GM12801 (cell line): ENCODE measurements around the gene TRMT1L.

ENCODE experiments used
- TF ChIP-seq, protein P1 (sequence below): IDR thresholded peaks from one replicate; pipeline ENCODE4 v1.5.1; 2011; ENCODE audit warnings: control low read depth; ENCODE audit not compliant: insufficient read length; ENCODE audit errors: extremely low read depth

TRMT1L gene

GRCh38 chr1:185158800-185159199, 2.0 kb upstream of the TRMT1L start:
- TF ChIP-seq, protein P1, sequence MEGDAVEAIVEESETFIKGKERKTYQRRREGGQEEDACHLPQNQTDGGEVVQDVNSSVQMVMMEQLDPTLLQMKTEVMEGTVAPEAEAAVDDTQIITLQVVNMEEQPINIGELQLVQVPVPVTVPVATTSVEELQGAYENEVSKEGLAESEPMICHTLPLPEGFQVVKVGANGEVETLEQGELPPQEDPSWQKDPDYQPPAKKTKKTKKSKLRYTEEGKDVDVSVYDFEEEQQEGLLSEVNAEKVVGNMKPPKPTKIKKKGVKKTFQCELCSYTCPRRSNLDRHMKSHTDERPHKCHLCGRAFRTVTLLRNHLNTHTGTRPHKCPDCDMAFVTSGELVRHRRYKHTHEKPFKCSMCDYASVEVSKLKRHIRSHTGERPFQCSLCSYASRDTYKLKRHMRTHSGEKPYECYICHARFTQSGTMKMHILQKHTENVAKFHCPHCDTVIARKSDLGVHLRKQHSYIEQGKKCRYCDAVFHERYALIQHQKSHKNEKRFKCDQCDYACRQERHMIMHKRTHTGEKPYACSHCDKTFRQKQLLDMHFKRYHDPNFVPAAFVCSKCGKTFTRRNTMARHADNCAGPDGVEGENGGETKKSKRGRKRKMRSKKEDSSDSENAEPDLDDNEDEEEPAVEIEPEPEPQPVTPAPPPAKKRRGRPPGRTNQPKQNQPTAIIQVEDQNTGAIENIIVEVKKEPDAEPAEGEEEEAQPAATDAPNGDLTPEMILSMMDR, result no peak

- TF ChIP-seq, protein P1, result no peak
These were observed 1.1 kb upstream of the TRMT1L start for GRCh38 chr1:185157599-185158412.

DNA sequence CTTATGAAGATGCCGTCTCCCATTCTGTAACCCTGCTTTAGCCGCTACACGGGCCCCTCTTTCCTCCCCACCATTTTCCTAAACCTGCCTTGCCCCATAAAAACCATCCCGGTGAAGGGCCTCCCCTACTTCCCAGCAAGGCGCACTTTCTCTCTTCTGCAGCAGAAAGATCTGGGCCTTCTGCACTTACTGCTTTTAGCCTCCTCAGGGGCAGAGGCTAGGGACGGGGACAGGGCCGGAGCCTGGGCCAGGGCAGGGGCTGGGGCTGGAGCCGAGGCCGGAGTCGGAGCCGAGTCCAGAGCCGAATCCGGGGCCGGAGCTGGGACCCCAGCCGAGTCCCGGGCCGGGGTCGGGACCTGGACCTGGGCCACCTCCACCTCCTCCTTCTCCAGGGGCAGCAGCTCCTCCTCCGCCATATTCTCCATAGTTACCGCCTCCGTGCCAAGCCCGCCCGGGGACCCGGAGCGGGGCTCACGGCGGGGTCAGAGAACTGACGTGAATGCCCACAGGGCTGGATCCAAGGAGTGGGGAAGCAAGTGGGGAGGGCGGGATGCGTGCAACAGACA, 382 bp downstream of the TRMT1L start:
- TF ChIP-seq, protein P1, result no peak

DNA sequence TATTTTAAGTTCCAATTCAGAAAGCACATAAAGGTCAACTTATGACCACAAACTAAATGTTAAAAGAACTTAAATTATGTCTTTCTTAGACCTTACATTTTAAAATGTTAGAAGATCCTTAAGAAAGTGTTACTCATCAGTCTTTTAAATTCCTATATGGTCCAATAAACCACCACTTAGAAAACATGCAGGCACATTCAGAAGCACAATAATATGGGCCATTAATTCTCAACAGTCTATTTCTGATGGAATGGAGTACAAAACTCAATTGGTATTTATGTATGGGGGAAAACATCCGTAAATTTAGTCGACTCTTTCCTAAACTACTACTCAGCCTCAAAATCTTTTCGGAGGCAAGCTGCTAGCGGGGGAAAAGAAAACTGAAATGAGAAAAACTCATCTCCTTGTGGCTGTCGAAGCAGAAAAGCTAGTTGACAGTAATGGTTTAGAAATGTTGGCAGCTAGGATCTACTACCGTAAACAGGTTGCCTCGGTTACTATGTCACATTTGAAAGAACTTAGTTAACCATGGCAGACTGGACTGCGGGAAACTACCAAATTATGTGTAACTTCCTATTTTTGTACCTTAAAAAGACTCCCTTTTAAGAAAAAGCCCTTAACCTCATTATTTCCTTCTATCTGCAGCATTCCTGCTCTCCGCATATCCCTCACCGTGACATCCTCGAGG, 1.0 kb downstream of the TRMT1L start:
- TF ChIP-seq, protein P1, result no peak

DNA sequence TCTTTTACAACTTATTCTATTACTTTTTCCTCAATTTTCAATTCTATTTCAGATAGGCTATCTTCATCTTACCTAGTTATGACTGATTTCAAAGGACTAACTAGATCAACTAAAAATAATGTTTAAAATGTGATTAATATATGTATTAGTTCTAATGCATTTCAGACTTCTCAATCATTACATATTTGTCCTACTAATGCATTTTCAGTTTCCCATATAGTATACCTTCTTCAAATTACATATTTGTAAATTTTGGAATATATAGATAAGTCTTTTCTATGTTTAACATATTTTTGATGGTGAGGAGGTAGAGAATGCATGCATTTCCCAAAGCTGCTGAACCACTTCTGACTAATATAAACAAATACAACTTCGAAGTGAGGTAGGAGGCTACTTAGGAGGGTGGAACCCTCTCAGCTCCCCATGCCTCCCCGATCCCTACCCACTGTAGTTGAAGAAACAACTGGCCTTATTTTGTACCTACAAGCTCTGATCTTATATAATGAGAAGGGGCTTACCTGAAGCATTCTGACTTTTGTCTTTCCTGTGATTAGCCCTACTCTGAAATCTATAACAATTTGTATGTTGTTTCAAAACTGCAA, 1.7 kb downstream of the TRMT1L start:
- TF ChIP-seq, protein P1, result no peak

DNA sequence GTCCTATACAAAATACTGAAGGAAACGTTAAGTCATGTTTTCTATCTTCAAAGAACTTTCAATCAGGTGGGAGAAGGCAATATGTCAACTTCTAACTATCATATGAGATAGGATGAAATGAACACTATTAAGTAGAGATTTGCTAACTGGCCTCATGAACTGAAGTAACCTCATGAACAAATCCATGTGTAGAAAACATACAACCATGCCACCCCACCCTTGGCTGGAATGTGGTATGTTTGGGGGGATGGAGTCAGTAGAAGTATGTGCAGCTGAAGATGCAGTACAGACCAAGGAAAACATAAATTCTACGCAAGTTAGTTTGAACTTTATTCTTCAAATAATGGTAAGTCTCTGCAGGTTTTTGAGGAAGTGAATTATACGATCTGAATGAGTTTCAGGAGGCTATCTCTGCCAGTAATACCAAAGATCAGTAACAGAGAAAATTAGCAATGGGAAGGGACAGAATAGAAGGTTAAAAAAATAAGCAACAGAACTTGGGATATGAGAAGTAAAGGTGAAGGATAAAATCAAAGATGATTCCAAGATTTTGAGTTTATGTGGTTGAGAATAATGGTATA, 4.5 kb downstream of the TRMT1L start:
- TF ChIP-seq, protein P1, result no peak

DNA sequence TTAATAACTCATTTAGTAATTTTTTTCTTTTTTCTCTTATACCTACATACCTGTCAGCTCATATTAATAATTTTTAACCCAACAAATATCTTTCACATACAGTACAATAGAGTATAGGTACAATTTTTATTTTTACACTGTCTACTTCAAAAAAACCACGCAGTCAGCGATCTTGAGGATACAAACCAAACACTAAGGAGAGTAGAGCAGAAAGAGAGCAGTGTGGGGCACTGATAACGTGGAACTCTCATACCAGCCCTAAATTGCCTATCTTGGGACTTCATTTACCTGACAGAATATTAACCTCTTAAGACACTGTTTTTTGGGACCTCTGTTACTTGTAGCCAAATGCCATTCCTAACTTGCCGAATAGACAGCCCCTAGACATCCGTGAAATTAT, 5.5 kb downstream of the TRMT1L start:
- TF ChIP-seq, protein P1, result no peak
